Nephron progenitor cell (in vitro differentiated cells): ENCODE data around the gene AFG3L2.
"Not testable (repeated sequence)": the region's sequence is repeated elsewhere in the genome, so short reads cannot be mapped to it uniquely, and the experiment has no call there.

Experiments
- DNase-seq: peaks from one replicate; pipeline ENCODE4 v3.0.0; 2021
- H3K27ac Mint-ChIP-seq: 2 replicates; pipeline ENCODE4 v1.8.0; 2021; ENCODE audit warnings: mild to moderate bottlenecking, moderate library complexity, mixed read lengths
- H3K27me3 Mint-ChIP-seq: 2 replicates; pipeline ENCODE4 v1.8.0; 2021; ENCODE audit warnings: mild to moderate bottlenecking, low read depth, mixed read lengths; ENCODE audit not compliant: poor library complexity
- H3K36me3 Mint-ChIP-seq: 2 replicates; pipeline ENCODE4 v1.8.0; 2021; ENCODE audit warnings: low read depth, mixed read lengths
- H3K4me1 Mint-ChIP-seq: 2 replicates; pipeline ENCODE4 v1.8.0; 2021; ENCODE audit warnings: mixed read lengths
- H3K4me3 Mint-ChIP-seq: 2 replicates; pipeline ENCODE4 v1.8.0; 2021; ENCODE audit warnings: mild to moderate bottlenecking, moderate library complexity, mixed read lengths
- H3K9me3 Mint-ChIP-seq: 2 replicates; pipeline ENCODE4 v1.8.0; 2021; ENCODE audit warnings: mild to moderate bottlenecking, moderate library complexity, mixed read lengths
- CTCF ChIP-seq: fragments of 200-600 bp; sonication (generic); IDR thresholded peaks from 2 replicates; pipeline ENCODE4 v1.5.0; 2021; ENCODE audit warnings: antibody characterized with exemption

Gene AFG3L2

GRCh38 chr18:12394428-12394827 is 17.4 kb upstream of the AFG3L2 start:
- no peaks in the 10 kb centered on the region for H3K36me3 Mint-ChIP-seq

GRCh38 chr18:12393998-12394397 is 17.0 kb upstream of the AFG3L2 start:
- peaks cover 11% of the 10 kb centered on the region for H3K4me1 Mint-ChIP-seq
- H3K4me3 Mint-ChIP-seq: no peak overlapping the region
- H3K36me3 Mint-ChIP-seq: no peaks in the 10 kb centered on the region
- no peaks in the 10 kb centered on the region for H3K9me3 Mint-ChIP-seq
- H3K27ac Mint-ChIP-seq: no peak overlapping the region
- TF ChIP-seq CTCF: no peak
- H3K27me3 Mint-ChIP-seq: peaks cover 14% of the 10 kb centered on the region
- DNase-seq: no peak

More at GRCh38 chr18:12394428-12394827, 17.4 kb upstream of the AFG3L2 start:
- no peak for TF ChIP-seq CTCF
- Mint-ChIP-seq H3K4me3 (no peak overlapping the region), H3K27me3 (peaks cover 18% of the 10 kb centered on the region), H3K27ac (no peak overlapping the region), H3K4me1 (peaks cover 11% of the 10 kb centered on the region), H3K9me3 (no peaks in the 10 kb centered on the region)
- DNase-seq: no peak

GRCh38 chr18:12393510-12393909 is 16.5 kb upstream of the AFG3L2 start:
- no peak for DNase-seq
- H3K27me3 Mint-ChIP-seq: peaks cover 14% of the 10 kb centered on the region
- H3K4me3 Mint-ChIP-seq: no peak overlapping the region
- TF ChIP-seq CTCF: no peak
- no peaks in the 10 kb centered on the region for H3K9me3 Mint-ChIP-seq
- H3K27ac Mint-ChIP-seq: no peak overlapping the region
- no peaks in the 10 kb centered on the region for H3K36me3 Mint-ChIP-seq
- peaks cover 11% of the 10 kb centered on the region for H3K4me1 Mint-ChIP-seq

- H3K27me3 Mint-ChIP-seq: peaks cover 10% of the 10 kb centered on the region
- H3K36me3 Mint-ChIP-seq: no peaks in the 10 kb centered on the region
- H3K4me3 Mint-ChIP-seq: no peak overlapping the region
- H3K27ac Mint-ChIP-seq: no peak overlapping the region
- TF ChIP-seq CTCF: peak; percentile 92
- peaks cover 6% of the 10 kb centered on the region for H3K4me1 Mint-ChIP-seq
- DNase-seq: peak; percentile 56
- H3K9me3 Mint-ChIP-seq: no peaks in the 10 kb centered on the region
Measured at GRCh38 chr18:12391487-12392165, 14.6 kb upstream of the AFG3L2 start.

GRCh38 chr18:12388442-12388841 is 11.4 kb upstream of the AFG3L2 start:
- Mint-ChIP-seq H3K4me1 (no peaks in the 10 kb centered on the region), H3K36me3 (no peaks in the 10 kb centered on the region), H3K27me3 (peaks cover 6% of the 10 kb centered on the region), H3K9me3 (no peaks in the 10 kb centered on the region), H3K27ac (no peak overlapping the region), H3K4me3 (no peak overlapping the region)
- DNase-seq: no peak
- TF ChIP-seq CTCF: no peak

- TF ChIP-seq CTCF: no peak
- Mint-ChIP-seq H3K36me3 (no peaks in the 10 kb centered on the region), H3K4me1 (no peaks in the 10 kb centered on the region), H3K9me3 (peaks cover 11% of the 10 kb centered on the region), H3K4me3 (no peak overlapping the region), H3K27ac (no peak overlapping the region), H3K27me3 (peaks cover 3% of the 10 kb centered on the region)
- DNase-seq: no peak
Measured at GRCh38 chr18:12384261-12384660, 7.2 kb upstream of the AFG3L2 start.

GRCh38 chr18:12383759-12384158 is 6.7 kb upstream of the AFG3L2 start:
- not testable (repeated sequence) for H3K4me1 Mint-ChIP-seq, H3K27me3 Mint-ChIP-seq, H3K27ac Mint-ChIP-seq, H3K36me3 Mint-ChIP-seq, H3K4me3 Mint-ChIP-seq, DNase-seq
- H3K9me3 Mint-ChIP-seq: peaks cover 11% of the 10 kb centered on the region

- H3K27ac Mint-ChIP-seq, H3K27me3 Mint-ChIP-seq, H3K4me3 Mint-ChIP-seq, DNase-seq, H3K4me1 Mint-ChIP-seq, H3K36me3 Mint-ChIP-seq: not testable (repeated sequence)
- H3K9me3 Mint-ChIP-seq: peaks cover 11% of the 10 kb centered on the region
Measured at GRCh38 chr18:12382221-12382814, 5.3 kb upstream of the AFG3L2 start.
